H1 (cell line): ENCODE results near the gene NDUFB4. TPM values are rescaled to one million over a fixed set of nuclear protein-coding genes. Genes with fewer than 3 reads are reported as not detected.

ENCODE experiments used
- RXRA ChIP-seq: IDR thresholded peaks from 2 replicates; pipeline ENCODE4 v1.6.1; 2011; ENCODE audit warnings: low read depth, mild to moderate bottlenecking, low read length, moderate library complexity; ENCODE audit not compliant: insufficient read depth
- SP4 ChIP-seq: IDR thresholded peaks from 2 replicates; pipeline ENCODE4 v1.6.1; 2012; ENCODE audit warnings: low read length, inconsistent platforms
- SUZ12 ChIP-seq: fragments of 200-600 bp; sonication (generic); IDR thresholded peaks from 2 replicates; pipeline ENCODE4 v1.6.1; 2012; ENCODE audit warnings: mild to moderate bottlenecking, inconsistent platforms, low read length, moderate library complexity, mixed read lengths
- polyA plus RNA-seq, 7 experiments: library from polyadenylated mRNA; depleted of rRNA in 3 of 7; stranded (reverse) in 5 of 7; unstranded in 2 of 7; fragments of >200 nt in 5 of 7; fragments of 200-250 nt in 2 of 7; gene quantifications; 1 replicate in 5 of 7; 2 replicates in 1 of 7; 4 replicates in 1 of 7; pipeline versions ENCODE4 v1.2.1 to v1.2.3, GENCODE V29; 2011 to 2013; ENCODE audit warnings: missing spikeins in 2 of 7, mixed read lengths in 2 of 7
- total RNA-seq: library from RNA; stranded (reverse); fragmentation: NEBNext Ultra II Directional; extraction: Animal tissue kit (Norgen Biotek cat#: 25700); gene quantifications from 2 replicates; pipeline ENCODE4 v1.2.1, GENCODE V29; 2021
- TF ChIP-seq, protein P1 (sequence below): IDR thresholded peaks from 2 replicates; pipeline ENCODE4 v1.6.1; 2011; ENCODE audit warnings: low read length, improper control_type of control experiment

Gene NDUFB4
- total and polyA plus RNA-seq, 2 of the 8 experiments (the other 6 are each of a cell fraction or from before 2014, with no cell fraction given) = 184 to 382 TPM

DNA sequence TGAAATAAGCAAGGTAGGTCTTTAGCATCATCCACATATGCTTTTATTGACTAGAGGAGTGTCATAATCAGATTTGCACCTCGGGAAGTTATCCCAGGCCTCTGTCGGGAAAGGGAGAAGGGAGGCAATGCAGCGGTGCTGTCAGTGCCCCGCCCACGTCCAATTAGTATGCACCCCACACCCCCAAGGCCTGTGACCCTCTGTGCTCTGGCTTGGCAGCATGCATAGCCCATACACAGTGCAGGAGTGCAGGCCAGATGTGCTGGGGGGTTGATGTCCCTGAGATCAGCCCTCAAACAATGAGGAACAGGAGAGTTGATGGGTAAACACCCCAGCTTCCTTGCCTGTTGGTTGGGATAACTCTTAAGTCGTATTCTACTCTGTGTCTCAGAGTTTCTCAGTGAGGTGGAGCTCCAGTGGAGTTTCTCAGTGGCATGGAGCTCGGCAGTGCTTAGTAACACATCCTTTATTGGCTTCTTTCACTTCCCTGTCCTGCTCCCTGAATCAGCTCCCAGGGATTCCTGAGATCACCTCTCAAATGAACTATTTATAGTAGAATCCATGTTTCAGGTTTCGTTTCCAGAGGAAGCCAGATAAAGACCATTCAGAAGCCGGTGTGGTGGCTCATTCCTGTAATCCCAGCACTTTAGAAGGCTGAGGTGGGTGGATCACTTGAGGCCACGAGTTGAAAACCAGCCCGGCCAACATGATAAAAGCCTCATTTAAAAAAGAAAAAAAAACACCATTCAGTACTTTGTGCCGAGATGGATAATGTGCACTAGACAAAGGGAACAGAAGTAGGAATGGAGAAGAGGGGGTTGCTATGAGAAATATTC lies 26.7 kb upstream of the NDUFB4 start (continued):
- TF ChIP-seq, protein P1, sequence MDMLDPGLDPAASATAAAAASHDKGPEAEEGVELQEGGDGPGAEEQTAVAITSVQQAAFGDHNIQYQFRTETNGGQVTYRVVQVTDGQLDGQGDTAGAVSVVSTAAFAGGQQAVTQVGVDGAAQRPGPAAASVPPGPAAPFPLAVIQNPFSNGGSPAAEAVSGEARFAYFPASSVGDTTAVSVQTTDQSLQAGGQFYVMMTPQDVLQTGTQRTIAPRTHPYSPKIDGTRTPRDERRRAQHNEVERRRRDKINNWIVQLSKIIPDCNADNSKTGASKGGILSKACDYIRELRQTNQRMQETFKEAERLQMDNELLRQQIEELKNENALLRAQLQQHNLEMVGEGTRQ = no peak
- TF ChIP-seq SP4 (no peak), RXRA (no peak), SUZ12 (no peak)
